Astrocyte of the cerebellum (primary cell): ENCODE results near the gene ENC1.
A peak's percentile ranks its signal among the peaks of the same experiment; 100 is the strongest.
"Not testable (repeated sequence)": the region's sequence is repeated elsewhere in the genome, so short reads cannot be mapped to it uniquely, and the experiment has no call there.

Experiments
- DNase-seq: peaks from one replicate; pipeline ENCODE4 v3.0.0-alpha.2; 2011; ENCODE audit warnings: low read depth
- H3K4me3 ChIP-seq: 2 replicates; pipeline ENCODE4 v1.5.1; 2011; ENCODE audit warnings: mild to moderate bottlenecking, low read depth, low read length, moderate library complexity
- CTCF ChIP-seq: IDR thresholded peaks from 2 replicates; pipeline ENCODE4 v1.5.1; 2012; ENCODE audit warnings: low read length, low read depth, moderate library complexity, mild to moderate bottlenecking; ENCODE audit errors: missing control alignments
- in situ Hi-C: cut with HindIII; loops from 2 replicates; pipeline ENCODE4 v1.10.0; 2017; ENCODE audit warnings: low sequenced_read_pairs

Gene ENC1

GRCh38 chr5:74640450-74640953 lies at the start of gene ENC1:
Gene ENC1 (minus strand): TSS chr5:74640728. CDS start chr5:74636485, 4,243 bp downstream.
- H3K4me3 ChIP-seq: peak within 1 kb of the TSS; percentile 89
- DNase-seq: peak; percentile 68
- in situ Hi-C loops: no loop called here
- TF ChIP-seq CTCF: peak; percentile 49

GRCh38 chr5:74686962-74687751 lies 46.6 kb upstream of the ENC1 start:
- no peak for DNase-seq
- in situ Hi-C loops: no loop called here
- no peak overlapping the region for H3K4me3 ChIP-seq
- TF ChIP-seq CTCF: no peak

- no peak for TF ChIP-seq CTCF
- DNase-seq: no peak
- peak overlapping the region; percentile 69 for H3K4me3 ChIP-seq
- in situ Hi-C loops: no loop called here
These were observed 45.6 kb upstream of the ENC1 start for GRCh38 chr5:74685979-74686631.

- in situ Hi-C loops: no loop called here
- peak within 1 kb of the TSS; percentile 69 for H3K4me3 ChIP-seq
- peak; percentile 57 for DNase-seq
- TF ChIP-seq CTCF: no peak
These were observed 44.6 kb upstream of the ENC1 start, which contains the start of gene HEXB for GRCh38 chr5:74684900-74685851. Gene HEXB (plus strand): TSS chr5:74685233. CDS start chr5:74685261, 28 bp downstream.

GRCh38 chr5:74679966-74680365 lies 39.4 kb upstream of the ENC1 start:
- no peak for DNase-seq
- TF ChIP-seq CTCF: no peak
- in situ Hi-C loops: no loop called here
- no peak overlapping the region for H3K4me3 ChIP-seq

- DNase-seq, in situ Hi-C loops, H3K4me3 ChIP-seq: not testable (repeated sequence)
These were observed 38.8 kb upstream of the ENC1 start for GRCh38 chr5:74679300-74679699.

- not testable (repeated sequence) for DNase-seq
These were observed 37.6 kb upstream of the ENC1 start for GRCh38 chr5:74678123-74678522.

GRCh38 chr5:74676466-74676865 lies 35.9 kb upstream of the ENC1 start:
- H3K4me3 ChIP-seq, in situ Hi-C loops, DNase-seq: not testable (repeated sequence)

More at GRCh38 chr5:74678123-74678522, 37.6 kb upstream of the ENC1 start:
- in situ Hi-C loops, H3K4me3 ChIP-seq: not testable (repeated sequence)
